Fibroblast of skin of scalp (primary cell): Measurements from ENCODE around the gene ERICH2. TPM values are rescaled to one million over a fixed set of nuclear protein-coding genes. Genes with fewer than 3 reads are reported as not detected.
"Not testable (repeated sequence)": the region's sequence is repeated elsewhere in the genome, so short reads cannot be mapped to it uniquely, and the experiment has no call there.

Experiments used
- DNase-seq: peaks from one replicate; pipeline ENCODE4 v3.0.0-alpha.2; 2013
- polyA plus RNA-seq, 2 experiments: library from polyadenylated mRNA; unstranded; fragments of 120-200 nt; gene quantifications; one replicate each; pipeline ENCODE4 v1.2.1, GENCODE V29; 2013; ENCODE audit not compliant: insufficient read length in 2 of 2

ERICH2 gene
- 2.3 TPM for polyA plus RNA-seq (2013, experiment 1 of 2; ENCODE audit: insufficient read length)
- polyA plus RNA-seq (2013, experiment 2 of 2; ENCODE audit: insufficient read length), result 3.6 TPM

GRCh38 chr2:170770008-170770605 is at the start of gene ERICH2:
ERICH2 (plus strand) TSS chr2:170770378; CDS start chr2:170770682, 304 bp downstream.
- peak; percentile 75 for DNase-seq

GRCh38 chr2:170721678-170722077 is 48.5 kb upstream of the ERICH2 start:
- no peak for DNase-seq

- DNase-seq, result no peak
Observed at GRCh38 chr2:170722301-170722700, 47.9 kb upstream of the ERICH2 start.

- no peak for DNase-seq
Observed at GRCh38 chr2:170723446-170723958, 46.7 kb upstream of the ERICH2 start.

- no peak for DNase-seq
Observed at GRCh38 chr2:170733798-170734600, 36.2 kb upstream of the ERICH2 start.

- DNase-seq, result not testable (repeated sequence)
Observed at GRCh38 chr2:170734601-170735000, 35.6 kb upstream of the ERICH2 start.

GRCh38 chr2:170736628-170737027 is 33.5 kb upstream of the ERICH2 start:
- DNase-seq, result no peak

GRCh38 chr2:170737406-170737805 is 32.8 kb upstream of the ERICH2 start:
- DNase-seq, result no peak

GRCh38 chr2:170737821-170738220 is 32.4 kb upstream of the ERICH2 start:
- no peak for DNase-seq

- peak; percentile 94 for DNase-seq
Observed at GRCh38 chr2:170739048-170739447, 31.1 kb upstream of the ERICH2 start.

GRCh38 chr2:170739507-170740046 is 30.6 kb upstream of the ERICH2 start:
- no peak for DNase-seq

GRCh38 chr2:170740660-170741059 is 29.5 kb upstream of the ERICH2 start:
- DNase-seq, result no peak

GRCh38 chr2:170742000-170742399 is 28.2 kb upstream of the ERICH2 start:
- DNase-seq, result no peak

GRCh38 chr2:170742896-170743529 is 27.2 kb upstream of the ERICH2 start:
- DNase-seq, result no peak

- no peak for DNase-seq
Observed at GRCh38 chr2:170743530-170744239, 26.5 kb upstream of the ERICH2 start.

- no peak for DNase-seq
Observed at GRCh38 chr2:170744248-170745002, 25.8 kb upstream of the ERICH2 start.

- no peak for DNase-seq
Observed at GRCh38 chr2:170745305-170745704, 24.9 kb upstream of the ERICH2 start.

- peak; percentile 51 for DNase-seq
Observed at GRCh38 chr2:170747921-170748320, 22.3 kb upstream of the ERICH2 start.

GRCh38 chr2:170751555-170751954 is 18.6 kb upstream of the ERICH2 start:
- not testable (repeated sequence) for DNase-seq

GRCh38 chr2:170761572-170761971 is 8.6 kb upstream of the ERICH2 start:
- DNase-seq, result no peak

- no peak for DNase-seq
Observed at GRCh38 chr2:170762760-170763159, 7.4 kb upstream of the ERICH2 start.
